ENCODE measurements around the gene TEX14. TPM values are rescaled to one million over a fixed set of nuclear protein-coding genes. Genes with fewer than 3 reads are reported as not detected.

Gene TEX14
- total and polyA plus RNA-seq, 2 donors (not counting 1 experiment from before 2014, with no cell fraction given) = under 0.01 to 0.03 TPM

DNA sequence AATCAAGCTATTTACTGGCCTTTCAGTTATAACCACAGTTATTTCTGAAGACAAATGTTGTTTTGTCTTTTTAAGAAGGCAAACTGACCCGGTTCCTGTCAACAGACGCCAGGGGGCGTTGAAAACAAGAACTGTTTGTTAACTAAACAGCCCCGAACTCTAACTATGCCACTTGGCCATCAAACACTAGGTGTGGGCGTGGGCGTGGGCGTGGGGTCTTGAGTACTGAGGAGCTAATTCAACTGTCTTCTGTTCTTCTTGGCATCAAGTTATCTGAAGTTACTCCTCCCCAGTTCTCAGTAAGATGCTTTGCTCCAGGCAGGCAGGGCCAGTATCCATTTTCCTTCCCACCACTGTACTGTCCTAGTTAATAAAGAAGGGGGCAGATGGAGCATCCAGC is 114.1 kb downstream of the TEX14 start:
- H3K9ac ChIP-seq (ENCODE audit: insufficient read depth, low read length) = no peak overlapping the region
- H3K9me3 ChIP-seq (ENCODE audit: control insufficient read depth, insufficient read depth, low read depth, low read length) = no peaks in the 10 kb centered on the region
- H3K27me3 ChIP-seq (ENCODE audit: control insufficient read depth, insufficient read depth, low read length) = no peaks in the 10 kb centered on the region
- H3K27ac ChIP-seq (ENCODE audit: insufficient read depth, low read length) = no peak overlapping the region
- peak; percentile 54 to 77 for TF ChIP-seq CTCF (conservative IDR thresholded peaks at IDR 0.05 in 1 of 2, IDR thresholded peaks at IDR 0.05 in 1 of 2; ENCODE audit: low read depth in 1 of 2, low read length in 2 of 2)
- TF ChIP-seq EZH2 (IDR thresholded peaks at IDR 0.05; ENCODE audit: low read length, missing control alignments) = no peak
- no peak overlapping the region for H3K4me3 ChIP-seq (replicated peaks in 1 of 4; ENCODE audit: control extremely low read depth in 1 of 4, insufficient read depth in 1 of 4, low read depth in 3 of 4, low read length in 4 of 4)
- DNase-seq (ENCODE audit: low read depth in 2 of 2) = peak; percentile 26 to 51
- H3K4me2 ChIP-seq (ENCODE audit: extremely low read depth, insufficient read depth, low read length) = no peak overlapping the region
- H3K4me1 ChIP-seq (ENCODE audit: control insufficient read depth, extremely low read depth, insufficient read depth, low read length) = no peaks in the 10 kb centered on the region
- H2AFZ ChIP-seq (ENCODE audit: low read length) = no peak overlapping the region
- H3K79me2 ChIP-seq (ENCODE audit: control insufficient read depth, insufficient read depth, low read length) = no peaks in the 10 kb centered on the region
- no peaks in the 10 kb centered on the region for H3K36me3 ChIP-seq (ENCODE audit: control insufficient read depth, insufficient read depth, low read length)
- H4K20me1 ChIP-seq (ENCODE audit: control insufficient read depth, extremely low read depth, insufficient read depth, low read length) = peaks cover 2% of the 10 kb centered on the region

DNA sequence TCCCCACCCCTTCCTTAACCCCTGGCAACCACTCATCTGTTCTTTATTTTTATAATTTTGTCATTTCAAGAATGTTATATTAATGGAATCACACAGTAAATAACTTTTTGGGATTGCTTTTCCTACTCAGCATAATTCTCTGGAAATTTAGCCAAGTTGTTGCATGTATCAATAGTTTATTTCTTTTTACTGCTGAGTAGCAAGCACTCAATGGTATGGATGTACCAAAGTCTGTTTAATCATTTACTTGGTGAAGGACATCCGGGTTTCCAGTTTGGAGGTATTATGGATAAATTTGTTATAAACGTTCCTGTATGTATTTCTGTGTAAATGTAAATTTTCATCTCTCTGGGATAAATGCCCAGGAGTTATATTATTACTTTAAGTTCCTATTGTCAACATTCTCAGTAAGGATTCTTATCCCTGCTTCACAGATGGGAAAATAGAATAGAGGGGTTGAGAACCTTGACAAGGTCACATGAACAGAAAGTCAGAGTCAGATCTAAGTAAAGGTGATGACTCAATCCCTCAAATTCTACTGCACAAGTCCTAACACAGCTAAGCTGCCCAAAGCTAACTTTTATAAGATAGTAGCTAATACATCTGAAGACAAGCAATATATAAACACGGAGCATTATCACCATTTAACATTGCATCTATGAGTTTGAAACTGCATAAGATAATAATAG is 115.0 kb downstream of the TEX14 start:
- H3K79me2 ChIP-seq (ENCODE audit: control insufficient read depth, insufficient read depth, low read length) = no peaks in the 10 kb centered on the region
- H4K20me1 ChIP-seq (ENCODE audit: control insufficient read depth, extremely low read depth, insufficient read depth, low read length) = peaks cover 2% of the 10 kb centered on the region
- H3K27ac ChIP-seq (ENCODE audit: insufficient read depth, low read length) = no peak overlapping the region
- H3K4me3 ChIP-seq (replicated peaks in 1 of 4; ENCODE audit: control extremely low read depth in 1 of 4, insufficient read depth in 1 of 4, low read depth in 3 of 4, low read length in 4 of 4) = no peak overlapping the region
- H3K36me3 ChIP-seq (ENCODE audit: control insufficient read depth, insufficient read depth, low read length) = no peaks in the 10 kb centered on the region
- H3K9me3 ChIP-seq (ENCODE audit: control insufficient read depth, insufficient read depth, low read depth, low read length) = no peaks in the 10 kb centered on the region
- no peak overlapping the region for H3K4me2 ChIP-seq (ENCODE audit: extremely low read depth, insufficient read depth, low read length)
- no peaks in the 10 kb centered on the region for H3K4me1 ChIP-seq (ENCODE audit: control insufficient read depth, extremely low read depth, insufficient read depth, low read length)
- no peaks in the 10 kb centered on the region for H3K27me3 ChIP-seq (ENCODE audit: control insufficient read depth, insufficient read depth, low read length)
- TF ChIP-seq CTCF (conservative IDR thresholded peaks at IDR 0.05 in 1 of 2, IDR thresholded peaks at IDR 0.05 in 1 of 2; ENCODE audit: low read depth in 1 of 2, low read length in 2 of 2) (no peak), EZH2 (IDR thresholded peaks at IDR 0.05; ENCODE audit: low read length, missing control alignments) (no peak)
- no peak overlapping the region for H2AFZ ChIP-seq (ENCODE audit: low read length)
- DNase-seq (ENCODE audit: low read depth in 2 of 2) = peak in 1 of 2 donors; percentile 21
- no peak overlapping the region for H3K9ac ChIP-seq (ENCODE audit: insufficient read depth, low read length)

GRCh38 chr17:58575511-58575910 is 116.3 kb downstream of the TEX14 start:
- Histone ChIP-seq H2AFZ (ENCODE audit: low read length) (no peak overlapping the region), H3K27ac (ENCODE audit: insufficient read depth, low read length) (no peak overlapping the region), H3K36me3 (ENCODE audit: control insufficient read depth, insufficient read depth, low read length) (no peaks in the 10 kb centered on the region), H3K9ac (ENCODE audit: insufficient read depth, low read length) (no peak overlapping the region), H3K4me1 (ENCODE audit: control insufficient read depth, extremely low read depth, insufficient read depth, low read length) (no peaks in the 10 kb centered on the region), H3K79me2 (ENCODE audit: control insufficient read depth, insufficient read depth, low read length) (no peaks in the 10 kb centered on the region), H3K9me3 (ENCODE audit: control insufficient read depth, insufficient read depth, low read depth, low read length) (no peaks in the 10 kb centered on the region), H3K27me3 (ENCODE audit: control insufficient read depth, insufficient read depth, low read length) (no peaks in the 10 kb centered on the region), H4K20me1 (ENCODE audit: control insufficient read depth, extremely low read depth, insufficient read depth, low read length) (peaks cover 2% of the 10 kb centered on the region), H3K4me2 (ENCODE audit: extremely low read depth, insufficient read depth, low read length) (no peak overlapping the region), H3K4me3 (replicated peaks in 1 of 4; ENCODE audit: control extremely low read depth in 1 of 4, insufficient read depth in 1 of 4, low read depth in 3 of 4, low read length in 4 of 4) (no peak overlapping the region)
- TF ChIP-seq EZH2 (IDR thresholded peaks at IDR 0.05; ENCODE audit: low read length, missing control alignments) (no peak), CTCF (conservative IDR thresholded peaks at IDR 0.05 in 1 of 2, IDR thresholded peaks at IDR 0.05 in 1 of 2; ENCODE audit: low read depth in 1 of 2, low read length in 2 of 2) (no peak)
- DNase-seq (ENCODE audit: low read depth in 2 of 2) = peak; percentile 67 to 78

Data from fibroblast of lung (primary cell).